GM18520 (cell line): ENCODE data around the gene HSP90AB1.

ENCODE experiments used
- ATAC-seq: cut with Tn5 transposase; IDR thresholded peaks from one replicate; pipeline ENCODE4 v1.9.1; 2021; ENCODE audit not compliant: unreplicated experiment

The HSP90AB1 gene

DNA sequence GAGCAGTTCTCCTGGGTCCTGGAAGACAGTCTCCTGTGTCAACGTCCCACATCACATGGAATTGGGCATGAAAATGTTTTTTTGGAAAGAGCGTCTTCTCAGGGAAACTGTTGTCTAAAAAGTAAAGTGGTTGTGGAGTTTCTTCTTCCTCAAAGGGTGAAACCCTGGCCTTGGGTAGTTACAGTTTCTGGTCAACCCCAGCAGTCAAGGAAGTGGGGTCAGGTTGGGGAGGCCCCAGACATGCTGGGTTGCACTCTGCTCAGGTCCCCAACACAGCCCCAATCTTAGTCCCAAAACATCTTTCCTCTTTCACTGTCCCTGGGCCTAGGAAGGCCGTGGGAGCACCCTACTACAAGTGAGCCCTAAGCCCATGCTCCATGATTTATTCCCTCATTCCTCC, 19.4 kb downstream of the HSP90AB1 start:
- no peak for ATAC-seq

DNA sequence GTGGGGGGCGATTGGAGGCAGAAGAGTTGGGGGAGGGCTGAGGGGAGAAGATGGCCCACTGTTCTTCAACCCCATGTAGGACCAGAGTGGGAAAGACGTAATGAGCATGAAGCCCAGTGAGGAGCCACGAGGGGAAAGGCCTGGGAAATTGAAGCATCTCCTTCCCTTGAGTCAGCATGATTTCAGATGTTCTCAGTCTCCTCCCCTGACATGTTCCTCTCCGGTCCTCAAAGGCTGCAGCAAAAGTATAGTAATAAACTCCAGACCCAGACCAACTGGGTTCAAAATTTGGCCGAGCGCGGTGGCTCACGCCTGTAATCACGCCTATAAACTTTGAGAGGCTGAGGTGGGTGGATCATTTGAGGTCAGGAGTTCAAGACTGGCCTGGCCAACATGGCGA, 20.4 kb downstream of the HSP90AB1 start:
- no peak for ATAC-seq

DNA sequence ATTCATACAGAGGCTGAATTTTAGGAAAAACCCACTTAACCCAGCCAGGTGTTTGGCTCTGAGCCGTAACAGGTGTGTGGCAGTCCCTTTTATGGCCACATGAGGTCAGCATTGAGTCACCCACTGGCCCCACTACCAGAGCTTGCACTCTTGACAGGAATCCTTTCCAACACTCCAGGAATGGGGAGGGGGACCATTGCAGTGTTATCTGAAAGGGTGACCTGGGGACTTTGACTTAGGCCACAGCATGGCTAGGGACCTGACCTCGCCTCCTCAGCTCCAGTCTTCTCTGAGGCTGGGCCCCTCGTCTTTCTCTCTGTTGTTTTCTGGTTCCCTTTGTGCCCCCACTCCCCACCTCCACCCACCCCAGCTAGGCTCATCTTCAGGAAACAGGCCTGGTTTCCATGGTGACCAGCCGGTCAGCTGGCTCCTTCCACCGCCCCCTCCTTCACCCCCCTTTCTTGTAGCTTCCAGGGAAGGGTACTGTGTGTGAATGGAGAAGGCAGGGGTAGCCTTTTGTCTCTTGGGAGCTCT, 21.3 kb downstream of the HSP90AB1 start:
- no peak for ATAC-seq

DNA sequence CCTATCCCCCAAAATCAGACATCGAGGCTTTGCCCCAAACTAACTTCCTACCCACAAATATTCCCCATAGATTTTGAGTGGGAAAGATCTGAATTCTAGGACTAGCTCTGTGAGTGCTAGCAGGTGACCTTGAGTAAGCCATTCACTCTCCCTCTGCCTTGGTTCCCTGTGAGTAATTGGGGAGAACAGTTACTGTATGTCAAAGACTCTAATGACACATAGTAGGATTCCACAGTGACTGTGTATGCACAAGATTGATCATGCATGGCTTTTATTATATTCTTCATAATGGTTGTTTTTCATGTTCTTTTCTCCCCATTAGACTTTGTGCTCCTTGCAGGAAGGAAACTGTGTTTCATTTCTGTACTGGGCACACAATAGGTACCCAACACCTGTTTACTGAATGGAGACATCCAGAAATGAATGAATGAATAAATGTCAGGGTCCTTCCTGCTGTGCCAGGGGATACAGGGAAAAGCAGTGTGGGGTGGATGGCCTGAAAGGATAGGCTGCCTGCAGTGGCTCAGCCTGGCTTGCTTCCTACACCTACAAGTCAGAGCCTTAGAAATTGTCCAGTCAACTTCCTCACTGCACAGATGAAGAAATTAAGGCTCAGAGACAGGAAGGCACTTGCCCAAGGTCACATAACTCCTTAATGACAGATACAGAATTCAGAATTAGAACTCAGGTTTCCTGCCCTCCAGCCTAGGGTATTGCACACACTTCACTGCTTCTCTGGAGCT, 22.4 kb downstream of the HSP90AB1 start:
- no peak for ATAC-seq

DNA sequence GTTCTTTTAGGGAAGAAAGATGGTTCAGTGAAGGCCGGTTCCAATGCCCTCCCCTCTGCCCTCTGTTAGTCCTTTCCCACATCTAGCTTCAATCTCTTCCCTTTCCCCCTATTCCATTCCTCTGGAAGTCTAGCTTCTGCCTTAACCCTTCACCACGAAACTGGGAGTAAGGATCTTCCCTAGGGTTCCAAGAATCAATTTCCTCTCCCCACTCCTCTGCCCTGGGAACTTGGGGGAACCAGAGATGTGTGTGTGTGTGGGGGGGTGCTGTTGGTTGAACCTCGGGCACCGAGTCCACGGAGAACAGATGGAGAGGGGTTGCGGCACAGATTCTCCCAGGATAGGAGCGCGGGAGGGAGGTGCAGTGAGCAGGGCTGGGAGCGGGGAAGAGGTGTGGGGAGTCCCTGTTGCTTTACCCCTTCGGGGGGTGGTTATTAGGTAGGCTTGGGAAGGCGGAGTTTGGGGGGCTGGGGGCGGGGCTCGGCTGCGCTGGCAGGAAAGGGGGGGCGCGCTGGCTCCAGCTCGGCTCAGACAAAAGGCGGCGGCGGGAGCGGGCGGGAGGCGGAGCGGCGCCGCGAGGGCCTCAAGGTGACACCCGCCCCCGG, 23.1 kb downstream of the HSP90AB1 start, which contains the start of gene TMEM151B:
Gene TMEM151B (plus strand): TSS at position 530 of the 605 bp plus-strand sequence. CDS start 293 bp downstream, outside the sequence.
- ATAC-seq = no peak

DNA sequence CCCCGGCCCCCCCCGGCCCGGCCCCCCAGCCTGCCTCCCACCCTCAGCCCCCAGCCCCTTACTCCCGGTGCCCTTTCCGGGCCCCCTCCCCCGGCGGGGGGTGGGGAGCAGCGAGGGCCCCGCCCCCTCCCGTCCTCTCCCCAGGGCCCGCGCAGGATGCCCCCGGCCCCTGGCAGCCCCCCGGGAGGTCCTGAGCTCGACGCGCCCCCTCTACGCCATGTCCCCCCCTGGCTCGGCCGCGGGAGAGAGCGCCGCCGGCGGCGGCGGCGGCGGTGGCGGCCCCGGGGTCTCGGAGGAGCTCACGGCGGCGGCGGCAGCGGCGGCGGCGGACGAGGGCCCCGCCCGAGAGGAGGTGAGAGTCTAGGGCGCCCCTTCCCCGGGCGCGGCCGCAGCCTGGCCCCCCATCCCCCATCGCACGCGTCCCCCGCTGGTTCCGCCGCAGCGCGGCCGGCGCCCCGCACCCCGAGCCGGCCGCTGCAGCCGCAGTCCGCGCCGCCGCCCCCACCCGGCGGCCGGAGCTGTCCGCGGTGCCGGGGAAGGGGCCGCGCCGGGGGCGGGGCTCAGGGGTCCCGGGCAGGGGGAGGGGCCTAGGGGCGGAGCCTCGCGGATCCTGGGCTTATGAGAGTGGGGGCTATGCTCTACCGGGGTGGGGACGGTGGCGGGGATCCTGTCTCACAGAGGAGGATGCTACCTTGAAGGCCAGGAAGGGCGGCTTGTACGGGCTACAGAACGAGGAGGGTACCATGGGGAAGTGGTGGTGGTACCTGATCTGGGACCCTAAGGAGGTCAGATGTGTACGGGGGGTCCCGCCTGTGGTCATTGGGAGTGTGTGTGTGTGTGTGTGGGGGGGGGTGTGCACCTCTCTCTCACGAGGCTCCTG, 23.9 kb downstream of the HSP90AB1 start:
- ATAC-seq = no peak

DNA sequence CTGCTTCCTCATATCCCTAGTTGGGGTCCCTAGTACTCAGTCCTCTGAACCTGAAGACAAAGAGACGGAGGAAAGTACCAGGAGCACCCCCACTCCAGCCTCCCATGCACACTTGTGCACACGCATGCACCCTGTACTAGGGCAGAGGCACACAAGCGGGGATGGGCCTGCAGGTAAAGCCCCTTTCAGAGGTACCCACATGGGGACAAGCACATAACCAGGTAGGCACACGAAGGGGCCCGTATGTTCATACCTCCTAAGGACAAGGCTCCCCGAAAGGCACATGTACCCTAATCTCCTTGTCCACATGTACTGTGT, 24.5 kb downstream of the HSP90AB1 start:
- ATAC-seq = no peak

DNA sequence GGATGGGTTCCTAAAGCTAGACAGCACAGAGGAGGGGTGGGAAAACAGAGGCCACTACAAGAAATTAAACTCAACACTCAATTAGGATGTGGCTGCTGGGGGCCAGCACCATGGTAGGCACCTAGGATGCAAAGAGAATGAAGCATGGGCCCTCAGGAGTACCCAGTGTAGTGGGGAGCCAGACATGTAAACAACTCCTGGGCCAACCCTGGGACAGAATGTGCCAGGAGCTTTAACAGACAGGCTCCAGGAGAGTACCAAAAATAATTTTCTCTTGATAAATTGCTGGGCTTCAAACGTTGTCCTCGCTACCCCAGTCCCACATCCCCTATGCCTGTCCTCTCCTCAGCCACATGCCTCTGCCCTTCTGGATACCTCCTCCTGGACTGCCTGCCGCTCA, 25.0 kb downstream of the HSP90AB1 start:
- ATAC-seq = no peak

DNA sequence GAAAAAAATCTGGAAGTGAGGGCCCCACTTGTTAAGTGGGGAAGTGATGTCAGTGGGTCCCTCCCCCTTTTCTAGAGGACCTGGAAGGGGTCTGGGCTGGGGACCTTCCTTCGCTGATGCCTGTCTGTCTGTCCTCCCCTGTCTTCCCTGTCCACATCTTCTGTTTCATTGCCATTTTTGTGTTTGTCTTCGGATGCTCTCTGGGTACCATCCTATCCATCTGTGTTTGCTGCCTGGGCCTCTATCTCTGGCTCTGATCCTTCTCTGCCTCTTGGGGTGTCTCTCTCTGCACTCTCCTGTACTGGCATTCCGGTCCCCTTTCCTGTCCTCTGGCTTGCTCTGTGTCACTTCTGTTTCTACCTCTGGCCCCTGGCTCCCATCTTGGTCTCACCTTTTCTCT, 25.6 kb downstream of the HSP90AB1 start:
- no peak for ATAC-seq

DNA sequence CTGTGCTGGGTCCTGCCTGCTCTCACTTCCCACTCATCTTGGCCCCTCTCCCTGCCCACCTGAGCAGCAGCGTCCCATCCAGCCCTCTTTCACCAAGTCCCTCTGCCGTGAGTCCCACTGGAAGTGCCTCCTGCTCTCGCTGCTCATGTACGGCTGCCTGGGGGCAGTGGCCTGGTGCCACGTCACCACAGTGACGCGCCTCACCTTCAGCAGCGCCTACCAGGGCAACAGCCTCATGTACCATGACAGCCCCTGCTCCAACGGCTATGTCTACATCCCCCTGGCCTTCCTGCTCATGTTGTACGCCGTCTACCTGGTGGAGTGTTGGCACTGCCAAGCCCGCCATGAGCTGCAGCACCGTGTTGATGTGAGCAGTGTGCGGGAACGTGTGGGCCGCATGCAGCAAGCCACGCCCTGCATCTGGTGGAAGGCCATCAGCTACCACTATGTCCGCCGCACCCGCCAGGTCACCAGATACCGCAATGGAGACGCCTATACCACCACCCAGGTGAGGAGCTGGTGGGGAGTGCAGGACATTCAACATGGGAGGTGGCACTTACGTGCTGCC, 26.2 kb downstream of the HSP90AB1 start:
- no peak for ATAC-seq

DNA sequence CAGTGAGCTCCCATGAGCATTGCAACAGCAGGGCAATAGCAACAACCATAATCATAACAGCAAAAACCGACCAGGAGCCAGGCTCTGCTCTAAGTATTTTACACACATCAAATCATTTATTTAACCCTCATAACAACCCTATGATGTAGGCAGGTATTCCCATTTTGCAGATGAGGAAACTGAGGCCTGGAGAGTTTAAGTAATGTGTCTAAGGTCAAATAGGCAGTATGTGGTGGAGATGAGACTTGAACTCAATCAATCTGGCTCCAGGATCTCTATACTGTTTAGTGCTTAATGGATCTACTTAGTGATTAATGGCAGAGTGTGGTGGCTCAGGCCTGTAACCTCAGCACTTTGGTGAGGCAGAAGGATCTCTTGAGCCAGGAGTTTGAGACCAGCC, 26.7 kb downstream of the HSP90AB1 start:
- no peak for ATAC-seq

DNA sequence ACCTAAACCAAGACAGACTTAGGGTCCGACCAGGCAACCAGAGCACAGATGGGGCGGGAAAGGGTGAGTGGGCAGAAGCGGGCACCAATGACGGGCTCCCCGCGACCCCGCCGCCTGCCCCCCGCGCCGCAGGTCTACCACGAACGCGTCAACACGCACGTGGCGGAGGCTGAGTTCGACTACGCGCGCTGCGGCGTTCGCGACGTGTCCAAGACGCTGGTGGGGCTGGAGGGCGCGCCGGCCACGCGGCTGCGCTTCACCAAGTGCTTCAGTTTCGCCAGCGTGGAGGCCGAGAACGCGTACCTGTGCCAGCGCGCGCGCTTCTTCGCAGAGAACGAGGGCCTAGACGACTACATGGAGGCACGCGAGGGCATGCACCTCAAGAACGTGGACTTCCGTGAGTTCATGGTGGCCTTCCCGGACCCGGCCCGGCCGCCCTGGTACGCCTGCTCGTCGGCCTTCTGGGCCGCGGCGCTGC, 28.4 kb downstream of the HSP90AB1 start:
- ATAC-seq = no peak

DNA sequence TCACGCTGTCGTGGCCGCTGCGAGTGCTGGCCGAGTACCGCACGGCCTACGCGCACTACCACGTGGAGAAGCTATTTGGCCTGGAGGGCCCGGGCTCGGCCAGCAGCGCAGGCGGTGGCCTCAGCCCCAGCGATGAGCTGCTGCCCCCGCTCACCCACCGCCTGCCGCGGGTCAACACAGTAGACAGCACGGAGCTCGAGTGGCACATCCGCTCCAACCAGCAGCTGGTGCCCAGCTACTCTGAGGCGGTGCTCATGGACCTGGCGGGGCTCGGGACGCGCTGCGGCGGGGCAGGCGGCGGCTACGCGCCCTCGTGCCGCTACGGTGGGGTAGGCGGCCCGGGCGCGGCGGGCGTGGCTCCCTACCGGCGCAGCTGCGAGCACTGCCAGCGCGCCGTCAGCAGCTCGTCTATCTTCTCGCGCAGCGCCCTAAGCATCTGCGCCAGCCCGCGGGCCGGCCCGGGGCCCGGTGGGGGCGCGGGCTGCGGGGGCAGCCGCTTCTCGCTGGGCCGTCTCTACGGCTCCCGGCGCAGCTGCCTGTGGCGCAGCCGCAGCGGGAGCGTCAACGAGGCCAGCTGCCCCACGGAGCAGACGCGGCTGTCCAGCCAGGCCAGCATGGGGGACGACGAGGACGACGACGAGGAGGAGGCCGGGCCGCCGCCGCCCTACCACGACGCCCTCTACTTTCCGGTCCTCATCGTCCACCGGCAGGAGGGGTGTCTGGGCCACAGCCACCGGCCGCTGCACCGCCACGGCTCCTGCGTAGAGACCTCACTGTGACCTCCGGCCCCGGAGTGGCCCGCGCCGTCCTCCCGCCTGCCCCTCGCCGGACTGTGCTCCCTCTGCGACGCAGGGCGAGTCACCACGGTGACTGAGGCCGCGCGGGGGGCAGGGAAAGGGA, 29.1 kb downstream of the HSP90AB1 start:
- no peak for ATAC-seq

DNA sequence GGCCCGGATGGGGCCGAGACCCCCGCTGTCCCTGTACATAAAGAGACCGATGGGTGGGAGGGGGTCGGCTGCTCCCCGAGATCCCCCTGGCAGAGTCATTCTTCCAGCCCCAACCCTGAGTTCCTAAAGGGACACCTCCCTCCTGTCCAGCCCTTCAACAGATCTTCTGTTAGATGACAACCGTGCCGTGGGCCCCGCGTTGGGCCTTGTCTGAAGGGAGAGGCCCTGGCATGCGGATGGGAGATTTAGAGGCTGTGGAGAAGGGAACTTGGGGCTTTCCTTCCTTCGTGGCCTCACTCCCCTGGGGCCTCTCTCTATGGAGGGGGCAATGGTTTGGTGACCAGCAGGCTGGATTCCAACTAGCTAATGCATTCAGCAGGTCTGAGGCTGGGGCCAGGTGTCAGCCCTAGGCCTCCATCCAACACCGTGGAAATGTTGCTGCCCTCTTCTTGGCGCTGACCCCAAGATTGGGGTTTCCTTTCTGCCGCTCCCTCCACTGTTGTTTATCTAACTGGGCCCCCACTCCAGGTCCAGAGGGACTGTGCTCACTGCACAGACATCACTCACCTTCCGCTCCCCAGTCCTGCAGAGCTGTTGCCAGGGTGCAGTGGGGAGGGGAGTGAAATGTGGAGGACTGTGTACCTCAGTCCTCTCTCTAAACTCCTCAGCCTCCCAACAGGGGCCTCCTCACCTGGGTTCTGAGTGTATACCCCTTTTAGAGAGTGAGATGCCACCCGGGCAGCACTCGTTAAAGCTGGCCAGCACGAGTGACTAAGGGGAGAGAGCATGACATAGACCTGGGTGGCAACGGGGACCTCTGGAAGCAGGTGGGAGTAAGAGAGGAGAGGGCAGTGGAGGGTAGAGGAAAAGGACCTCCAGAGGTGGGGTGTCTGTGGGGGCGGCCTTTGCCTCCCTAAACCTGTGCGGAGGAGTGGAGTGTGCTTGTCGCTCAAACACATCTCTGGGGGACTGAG, 30.1 kb downstream of the HSP90AB1 start:
- no peak for ATAC-seq

DNA sequence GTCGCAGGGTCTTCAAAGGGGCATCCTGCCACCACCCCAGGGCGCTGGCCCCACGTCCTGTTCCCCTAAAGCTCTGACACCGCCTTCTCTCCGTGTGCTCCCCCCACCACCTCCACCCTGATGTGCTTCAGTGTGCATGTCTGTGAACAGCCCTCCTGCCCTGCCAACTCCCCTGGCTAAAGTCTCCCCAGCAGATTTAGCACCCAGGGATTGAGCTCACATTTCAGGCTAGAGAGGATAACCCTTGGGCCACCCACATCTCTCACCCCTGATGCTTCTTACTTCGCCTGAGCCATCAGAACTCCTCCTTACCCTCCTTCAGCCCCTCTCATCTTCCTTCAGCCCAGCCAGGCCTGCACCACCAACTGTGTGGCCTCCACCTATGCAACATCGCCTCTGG, 30.9 kb downstream of the HSP90AB1 start:
- no peak for ATAC-seq

DNA sequence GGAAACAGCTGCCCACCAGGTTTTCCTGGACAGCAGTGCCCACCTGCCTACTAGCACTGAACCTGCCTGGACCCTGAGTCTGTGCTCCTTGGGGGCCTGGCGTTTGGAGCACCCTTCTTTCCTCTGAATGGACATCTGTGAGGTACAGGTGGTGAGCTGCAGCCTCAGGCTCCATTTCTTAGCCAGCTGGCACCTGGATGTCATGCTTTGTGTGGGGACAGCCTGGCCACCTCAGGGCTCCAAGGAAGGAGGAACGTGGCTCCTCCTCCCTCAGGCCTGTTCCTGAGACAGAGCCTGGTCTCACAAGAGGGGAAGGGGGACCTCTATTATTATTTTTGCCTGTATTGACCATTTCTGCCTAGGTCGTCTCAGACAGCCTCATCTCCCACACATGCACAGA, 31.4 kb downstream of the HSP90AB1 start:
- no peak for ATAC-seq

DNA sequence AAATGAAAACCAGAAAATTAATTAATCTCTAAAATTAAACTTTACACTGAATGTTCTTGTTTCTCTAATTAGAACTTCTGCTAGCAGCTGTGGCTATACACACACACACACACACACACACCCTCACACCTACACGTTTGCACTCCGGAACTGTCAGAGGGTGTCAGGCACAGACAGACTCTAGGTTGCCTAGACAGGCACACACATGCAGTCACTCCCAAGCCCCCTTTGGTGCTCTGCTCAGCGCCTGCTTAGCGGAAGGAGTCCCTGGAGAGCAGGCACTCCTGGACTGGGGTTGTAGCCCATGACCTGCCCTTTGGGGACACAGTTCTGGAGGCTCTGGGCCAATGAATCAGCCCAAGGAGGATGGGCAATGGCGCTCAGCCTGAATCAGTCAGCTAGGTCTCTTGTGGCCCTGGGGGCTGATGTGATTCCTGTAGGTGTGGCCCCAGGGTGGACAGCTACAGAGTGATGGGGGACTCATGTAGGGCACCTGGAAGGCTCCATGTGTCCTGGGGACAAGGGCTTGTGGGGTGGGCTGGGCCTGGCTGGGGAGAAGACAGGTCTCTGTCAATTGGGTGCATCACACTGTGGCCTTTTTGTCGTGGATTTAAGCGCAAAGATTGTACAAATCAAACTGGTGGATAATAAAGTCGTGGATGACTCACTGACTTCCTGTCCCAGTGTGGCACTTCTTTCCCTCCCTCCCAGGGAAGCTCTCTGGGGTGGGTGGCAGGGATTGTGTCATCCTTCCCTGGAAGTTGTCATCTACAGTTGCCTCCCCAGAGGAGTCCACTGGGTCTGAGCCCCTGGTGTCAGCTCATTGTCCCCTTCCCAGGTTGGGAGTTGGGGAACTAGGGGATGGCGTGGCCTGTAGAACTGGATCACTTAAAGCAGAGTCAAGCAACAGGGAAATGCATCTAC, 32.1 kb downstream of the HSP90AB1 start:
- no peak for ATAC-seq

DNA sequence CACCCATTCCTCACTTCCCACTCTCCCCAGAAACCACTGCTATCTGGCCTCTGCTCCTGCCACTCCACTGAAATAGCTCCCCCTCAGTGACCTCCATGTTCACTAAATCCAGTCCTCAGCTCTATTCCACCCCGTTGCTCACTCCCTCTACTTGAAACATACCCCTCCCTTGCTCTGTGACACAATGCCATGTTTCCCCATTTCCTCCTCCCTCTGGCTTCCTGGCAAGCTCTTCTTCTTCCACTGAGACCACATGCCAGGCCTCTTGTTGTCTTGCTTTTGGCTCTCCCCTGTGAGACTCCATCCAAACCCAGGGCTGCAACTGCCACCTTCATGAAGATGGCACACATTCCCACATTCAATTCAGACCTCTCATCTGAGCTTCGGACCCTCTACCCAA, 37.2 kb downstream of the HSP90AB1 start:
- ATAC-seq = no peak
